Measurements from ENCODE around the gene TCFL5.

DNA sequence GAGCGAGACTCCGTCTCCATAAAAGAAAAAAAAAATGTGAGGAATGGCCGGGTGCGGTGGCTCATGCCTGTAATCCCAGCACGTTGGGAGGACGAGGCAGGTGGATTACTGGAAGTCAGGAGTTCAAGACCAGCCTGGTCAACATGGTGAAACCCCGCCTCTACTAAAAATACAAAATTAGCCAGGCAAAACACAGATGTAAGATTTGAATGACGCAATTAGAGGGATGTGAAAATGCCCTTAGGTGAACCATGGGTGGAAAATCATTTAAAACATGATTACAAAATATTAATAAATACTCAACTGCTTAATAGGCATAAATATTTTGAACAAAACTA lies 23.9 kb downstream of the TCFL5 start:
- TF ChIP-seq CTCF (IDR thresholded peaks at IDR 0.05): no peak
- no peak for TF ChIP-seq POLR2A (IDR thresholded peaks at IDR 0.05)
